GM21717 (cell line): ENCODE data around the gene LRRC55.

Source experiments
- ATAC-seq: cut with Tn5 transposase; IDR thresholded peaks from one replicate; pipeline ENCODE4 v1.9.1; 2021; ENCODE audit warnings: mild to moderate bottlenecking, moderate library complexity; ENCODE audit not compliant: unreplicated experiment

Gene LRRC55

GRCh38 chr11:57233702-57234101 is 51.9 kb downstream of the LRRC55 start:
- no peak for ATAC-seq

DNA sequence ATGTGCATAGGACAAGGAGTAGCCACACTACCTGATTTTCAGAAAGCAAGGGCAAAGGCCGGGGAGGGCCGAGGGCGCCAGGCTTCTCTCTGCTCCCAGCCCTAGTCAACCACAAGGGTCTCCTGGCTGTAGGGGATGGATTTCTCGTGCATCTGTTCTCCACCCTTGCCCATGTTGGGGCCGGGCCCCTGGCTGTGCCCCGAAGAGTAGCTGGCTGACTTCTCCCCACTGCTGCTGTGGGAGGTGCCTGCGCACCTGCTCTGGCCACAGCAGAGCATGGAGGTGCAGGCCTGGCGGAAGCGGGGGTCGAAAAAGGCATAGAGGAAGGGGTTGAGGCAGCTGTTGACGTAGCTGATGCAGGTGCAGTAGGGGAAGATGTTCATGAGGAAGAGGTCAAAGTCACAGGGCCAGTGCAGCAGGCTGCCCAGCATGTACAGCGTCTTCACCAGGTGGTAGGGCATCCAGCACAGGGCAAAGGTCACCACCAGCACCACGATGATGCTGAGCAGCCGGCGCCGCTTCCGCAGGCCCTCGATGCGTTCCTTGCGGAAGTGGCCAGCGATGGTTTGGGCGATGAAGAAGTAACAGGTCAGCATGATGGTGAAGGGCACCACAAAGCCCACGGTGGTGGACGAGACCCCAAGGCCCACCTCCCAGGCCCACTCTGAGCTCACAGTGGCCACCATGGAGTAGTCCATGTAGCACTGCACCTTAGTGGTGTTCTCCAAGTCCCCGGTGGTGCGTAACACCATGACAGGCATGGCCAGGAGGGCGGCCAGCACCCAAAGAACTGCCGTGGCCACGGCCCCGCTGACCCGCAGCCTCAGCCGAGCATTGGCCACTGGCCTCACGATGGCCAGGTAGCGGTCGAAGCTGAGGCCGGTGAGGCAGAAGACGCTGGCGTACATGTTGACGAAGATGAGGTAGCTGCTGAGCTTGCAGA is 54.3 kb downstream of the LRRC55 start:
- no peak for ATAC-seq

- no peak for ATAC-seq
Measured at GRCh38 chr11:57237204-57237681, 55.5 kb downstream of the LRRC55 start, which contains the start of gene APLNR. Gene APLNR, minus strand, starts transcription at chr11:57237250. Its CDS starts 246 bp downstream, at chr11:57237004.

DNA sequence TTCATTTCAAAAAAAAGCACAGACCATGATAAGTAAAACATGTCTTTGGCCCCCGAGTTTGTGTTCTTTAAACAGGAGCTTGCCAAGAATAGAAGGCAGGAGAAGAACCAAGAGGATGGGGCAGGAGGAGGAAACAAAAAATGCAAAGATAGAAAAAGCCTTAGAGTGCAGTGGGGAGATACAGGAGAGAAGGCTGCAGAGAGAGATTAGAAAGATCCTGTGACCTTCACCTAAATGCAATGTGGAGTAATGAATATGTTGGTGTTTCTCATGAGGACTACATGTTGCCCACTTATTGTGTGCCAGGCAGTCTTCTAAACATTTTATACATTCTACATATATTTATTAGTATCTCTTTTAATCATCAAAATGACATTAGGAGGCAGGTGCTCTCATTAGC is 57.6 kb downstream of the LRRC55 start:
- no peak for ATAC-seq

- no peak for ATAC-seq
Measured at GRCh38 chr11:57240007-57240406, 58.3 kb downstream of the LRRC55 start.

- no peak for ATAC-seq
Measured at GRCh38 chr11:57240757-57241156, 59.0 kb downstream of the LRRC55 start.
